K562 (cell line): ENCODE results near the gene NDUFAF3. TPM values are rescaled to one million over a fixed set of nuclear protein-coding genes. Genes with fewer than 3 reads are reported as not detected.

Source experiments
- ATAC-seq: fragments of 200-7000 bp; cut with Tn5 transposase; 3 replicates; pipeline ENCODE4 v1.9.1; 2020; ENCODE audit warnings: moderate library complexity
- BruUV-seq: library from RNA; stranded (reverse); fragments of 400-500 nt; replicated peaks from 2 replicates; lab custom pipeline; 2021; lab: Mats Ljungman, UMichigan
- CTCF ChIA-PET: fragments of 300-600 bp; formaldehyde crosslinking; extraction: SDS; loops from one replicate; lab custom pipeline; 2021; ENCODE audit warnings: low intra/inter-chr PET ratio; lab: Yijun Ruan, JAX
- POLR2A ChIA-PET: fragments of 300-600, 350-650 bp; sonication (Branson Sonifier 250); formaldehyde crosslinking; extraction: SDS; loops from one replicate; lab custom pipeline; 2021; ENCODE audit warnings: antibody characterized with exemption, inconsistent platforms; lab: Yijun Ruan, JAX
- DNase-seq, 4 experiments: peaks; one replicate each; pipeline versions ENCODE4 v3.0.0 to v3.0.0-alpha.2; 2011 to 2018; ENCODE audit warnings: low spot score in 3 of 4, mixed read lengths in 3 of 4; ENCODE audit errors: extremely low read depth in 1 of 4
- FAIRE-seq: peaks from 2 replicates; lab custom pipeline; 2011; peaks lifted over from hg19 to GRCh38; lab: Jason Lieb, UNC
- H2AFZ ChIP-seq: 2 replicates; pipeline ENCODE4 v1.6.0; 2011; ENCODE audit warnings: low read depth, low read length, control low read depth, inconsistent platforms
- H3K27ac ChIP-seq: fragments of 200-600 bp; 3 replicates; pipeline ENCODE4 v1.8.0; 2011; ENCODE audit warnings: low read depth, mild to moderate bottlenecking, control low read depth, inconsistent platforms, low read length, moderate library complexity, mixed read lengths; ENCODE audit errors: extremely low read depth
- H3K27me3 ChIP-seq, 2 experiments: fragments of 300-600 bp in 1 of 2; 2 replicates in 1 of 2; 3 replicates in 1 of 2; pipeline versions ENCODE4 v1.6.0 to v1.8.0; 2011; ENCODE audit warnings: inconsistent platforms in 2 of 2, low read length in 2 of 2, mild to moderate bottlenecking in 1 of 2, mixed read lengths in 1 of 2, moderate library complexity in 1 of 2; ENCODE audit not compliant: control insufficient read depth in 2 of 2, insufficient read depth in 2 of 2
- H3K36me3 ChIP-seq: fragments of 300-600 bp; 3 replicates; pipeline ENCODE4 v1.8.0; 2011; ENCODE audit warnings: mild to moderate bottlenecking, low read length, inconsistent platforms; ENCODE audit not compliant: control insufficient read depth, insufficient read depth
- H3K4me1 ChIP-seq, 2 experiments: fragments of 200-600 bp in 1 of 2; replicated peaks in 1 of 2; 2 replicates in 1 of 2; 3 replicates in 1 of 2; pipeline versions ENCODE4 v1.5.1 to v1.8.0; 2011; ENCODE audit warnings: inconsistent platforms in 2 of 2, low read length in 2 of 2, mild to moderate bottlenecking in 1 of 2, mixed read lengths in 1 of 2, moderate library complexity in 1 of 2; ENCODE audit not compliant: control insufficient read depth in 2 of 2, insufficient read depth in 2 of 2
- H3K4me2 ChIP-seq: 2 replicates; pipeline ENCODE4 v1.6.1; 2011; ENCODE audit warnings: low read length, control low read depth, inconsistent platforms, mixed read lengths; ENCODE audit not compliant: insufficient read depth
- H3K4me3 ChIP-seq: fragments of 200-600 bp; sonication (generic), shearing (Covaris generic); 2 replicates; pipeline ENCODE4 v1.5.1; 2016; ENCODE audit warnings: control low read depth, inconsistent platforms
- H3K79me2 ChIP-seq: fragments of 200-600 bp; 3 replicates; pipeline ENCODE4 v1.8.0; 2011; ENCODE audit warnings: low read length, inconsistent platforms; ENCODE audit not compliant: control insufficient read depth, insufficient read depth
- H3K9ac ChIP-seq, 2 experiments: 2 replicates each; pipeline versions ENCODE4 v1.6.0 to v1.6.1; 2011; ENCODE audit warnings: low read depth in 2 of 2, low read length in 2 of 2, control low read depth in 1 of 2, inconsistent platforms in 1 of 2, mild to moderate bottlenecking in 1 of 2, mixed read lengths in 1 of 2; ENCODE audit not compliant: insufficient read depth in 1 of 2
- H3K9me1 ChIP-seq: one replicate; pipeline ENCODE4 v1.6.0; 2011; ENCODE audit warnings: inconsistent platforms, mild to moderate bottlenecking, low read length, moderate library complexity; ENCODE audit not compliant: control insufficient read depth, insufficient read depth
- H3K9me3 ChIP-seq: replicated peaks from 2 replicates; pipeline ENCODE4 v1.5.1; 2011; ENCODE audit warnings: low read depth, low read length, inconsistent platforms; ENCODE audit not compliant: control insufficient read depth, insufficient read depth
- H4K20me1 ChIP-seq: replicated peaks from 2 replicates; pipeline ENCODE4 v1.6.1; 2011; ENCODE audit warnings: low read length, inconsistent platforms, mixed read lengths; ENCODE audit not compliant: control insufficient read depth, insufficient read depth
- BRD9 ChIP-seq: fragments of 450-650 bp; IDR thresholded peaks from 2 replicates; pipeline ENCODE4 v1.6.1; 2018; ENCODE audit warnings: low read depth; ENCODE audit not compliant: partially characterized antibody
- FOXM1 ChIP-seq, 2 experiments: fragments of 450-650 bp in 1 of 2; sonication (generic) in 1 of 2; formaldehyde crosslinking in 1 of 2; IDR thresholded peaks; 2 replicates each; pipeline versions ENCODE4 v1.6.1 to v1.9.0; 2017 to 2022; ENCODE audit warnings: low read depth in 2 of 2, mild to moderate bottlenecking in 2 of 2, missing genetic modification reagents in 1 of 2, moderate library complexity in 1 of 2
- MAFG ChIP-seq: fragments of 450-650 bp; conservative IDR thresholded peaks from 2 replicates; pipeline ENCODE4 v1.6.1; 2016; ENCODE audit warnings: missing genetic modification characterization, missing compliant biosample characterization
- SMAD3 ChIP-seq: fragments of 450-650 bp; formaldehyde crosslinking; conservative IDR thresholded peaks from 2 replicates; pipeline ENCODE4 v1.4.0; 2020; ENCODE audit warnings: mild to moderate bottlenecking
- TRIM24 ChIP-seq, 2 experiments: fragments of 450-650 bp; IDR thresholded peaks; 2 replicates each; pipeline ENCODE4 v1.6.1; 2016
- ZNF551 ChIP-seq: fragments of 250-450 bp; sonication (Bioruptor Pico); IDR thresholded peaks from 2 replicates; pipeline ENCODE4 v1.5.0; 2021; ENCODE audit warnings: mild to moderate bottlenecking, moderate library complexity
- in situ Hi-C: fragments of 300-500 bp; cut with MboI; formaldehyde crosslinking; loops from 4 replicates; pipeline ENCODE4 v1.15.0; 2018; ENCODE audit warnings: inconsistent platforms, mixed read lengths
- intact Hi-C: fragments of 100-400 bp; cut with micrococcal nuclease; formaldehyde crosslinking; loops from 2 replicates; pipeline ENCODE4 v1.14.2; 2022
- polyA plus RNA-seq, 8 experiments: library from polyadenylated mRNA; depleted of rRNA in 4 of 8; stranded (reverse) in 5 of 8; unstranded in 3 of 8; fragments of >200 nt; fragmentation: Nextera tagmentation in 2 of 8; fragmentation: Illumina TruSeq in 1 of 8; extraction: Ambion mirVana in 2 of 8; extraction: Trizol in 1 of 8; gene quantifications; 2 replicates each; pipeline versions ENCODE4 v1.2.1 to v1.2.3, GENCODE V29; 2011 to 2014; ENCODE audit warnings: inconsistent platforms in 1 of 8, missing spikeins in 1 of 8
- total RNA-seq, 7 experiments: library from RNA; depleted of rRNA in 6 of 7; stranded (reverse); fragments of >200 nt in 6 of 7; fragmentation: Illumina TruSeq in 2 of 7; extraction: Trizol in 2 of 7; gene quantifications; 2 replicates each; pipeline versions ENCODE4 v1.2.1 to v1.2.3, GENCODE V29; 2011 to 2021; ENCODE audit warnings: low replicate concordance in 1 of 7
- TF ChIP-seq, protein P1 (sequence below): sonication (generic); formaldehyde crosslinking; IDR thresholded peaks from 2 replicates; pipeline ENCODE4 v1.8.0; 2023; ENCODE audit warnings: missing genetic modification reagents, mild to moderate bottlenecking, borderline replicate concordance
- TF ChIP-seq, protein P2 (sequence below), 2 experiments: fragments of 450-650 bp in 1 of 2; sonication (generic) in 1 of 2; formaldehyde crosslinking; conservative IDR thresholded peaks; 2 replicates each; pipeline versions ENCODE4 v1.4.0 to v1.8.1; 2020 to 2022; ENCODE audit warnings: mild to moderate bottlenecking in 1 of 2, missing genetic modification reagents in 1 of 2

NDUFAF3 gene
- total and polyA plus RNA-seq, 9 of the 15 experiments (the other 6 are each of a cell fraction or from before 2014, with no cell fraction given): 17.0 to 127 (median 36.3) TPM

DNA sequence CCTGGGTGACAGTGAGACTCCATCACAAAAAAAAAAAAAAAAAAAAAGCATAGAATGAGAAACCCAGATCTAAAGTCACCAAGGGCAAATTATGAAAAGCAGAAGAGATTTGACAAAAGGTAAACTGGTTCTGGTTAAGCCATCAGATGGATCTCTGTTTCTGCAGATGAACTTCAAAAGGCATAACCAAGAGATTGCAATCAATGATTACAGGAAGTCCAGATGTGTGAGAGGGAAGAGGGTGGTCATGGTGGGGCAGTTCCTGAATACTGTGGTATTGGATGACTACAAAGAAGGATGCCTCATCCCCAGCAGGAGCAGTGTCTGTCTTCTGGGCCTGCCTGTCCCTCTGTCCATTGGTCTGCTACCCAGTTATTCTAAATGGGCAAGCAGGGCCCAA lies 28.1 kb upstream of the NDUFAF3 start:
- TF ChIP-seq BRD9 (no peak), FOXM1 (IDR thresholded peaks at IDR 0.05; ENCODE audit: low read depth) (no peak), FOXM1 (CRISPR knock-in tag; IDR thresholded peaks at IDR 0.05; ENCODE audit: low read depth) (no peak), MAFG (tag) (no peak), TRIM24 (IDR thresholded peaks at IDR 0.05) (no peak), SMAD3 (CRISPR knock-in tag) (no peak), ZNF551 (CRISPR knock-in tag) (no peak)
- TF ChIP-seq, protein P1, sequence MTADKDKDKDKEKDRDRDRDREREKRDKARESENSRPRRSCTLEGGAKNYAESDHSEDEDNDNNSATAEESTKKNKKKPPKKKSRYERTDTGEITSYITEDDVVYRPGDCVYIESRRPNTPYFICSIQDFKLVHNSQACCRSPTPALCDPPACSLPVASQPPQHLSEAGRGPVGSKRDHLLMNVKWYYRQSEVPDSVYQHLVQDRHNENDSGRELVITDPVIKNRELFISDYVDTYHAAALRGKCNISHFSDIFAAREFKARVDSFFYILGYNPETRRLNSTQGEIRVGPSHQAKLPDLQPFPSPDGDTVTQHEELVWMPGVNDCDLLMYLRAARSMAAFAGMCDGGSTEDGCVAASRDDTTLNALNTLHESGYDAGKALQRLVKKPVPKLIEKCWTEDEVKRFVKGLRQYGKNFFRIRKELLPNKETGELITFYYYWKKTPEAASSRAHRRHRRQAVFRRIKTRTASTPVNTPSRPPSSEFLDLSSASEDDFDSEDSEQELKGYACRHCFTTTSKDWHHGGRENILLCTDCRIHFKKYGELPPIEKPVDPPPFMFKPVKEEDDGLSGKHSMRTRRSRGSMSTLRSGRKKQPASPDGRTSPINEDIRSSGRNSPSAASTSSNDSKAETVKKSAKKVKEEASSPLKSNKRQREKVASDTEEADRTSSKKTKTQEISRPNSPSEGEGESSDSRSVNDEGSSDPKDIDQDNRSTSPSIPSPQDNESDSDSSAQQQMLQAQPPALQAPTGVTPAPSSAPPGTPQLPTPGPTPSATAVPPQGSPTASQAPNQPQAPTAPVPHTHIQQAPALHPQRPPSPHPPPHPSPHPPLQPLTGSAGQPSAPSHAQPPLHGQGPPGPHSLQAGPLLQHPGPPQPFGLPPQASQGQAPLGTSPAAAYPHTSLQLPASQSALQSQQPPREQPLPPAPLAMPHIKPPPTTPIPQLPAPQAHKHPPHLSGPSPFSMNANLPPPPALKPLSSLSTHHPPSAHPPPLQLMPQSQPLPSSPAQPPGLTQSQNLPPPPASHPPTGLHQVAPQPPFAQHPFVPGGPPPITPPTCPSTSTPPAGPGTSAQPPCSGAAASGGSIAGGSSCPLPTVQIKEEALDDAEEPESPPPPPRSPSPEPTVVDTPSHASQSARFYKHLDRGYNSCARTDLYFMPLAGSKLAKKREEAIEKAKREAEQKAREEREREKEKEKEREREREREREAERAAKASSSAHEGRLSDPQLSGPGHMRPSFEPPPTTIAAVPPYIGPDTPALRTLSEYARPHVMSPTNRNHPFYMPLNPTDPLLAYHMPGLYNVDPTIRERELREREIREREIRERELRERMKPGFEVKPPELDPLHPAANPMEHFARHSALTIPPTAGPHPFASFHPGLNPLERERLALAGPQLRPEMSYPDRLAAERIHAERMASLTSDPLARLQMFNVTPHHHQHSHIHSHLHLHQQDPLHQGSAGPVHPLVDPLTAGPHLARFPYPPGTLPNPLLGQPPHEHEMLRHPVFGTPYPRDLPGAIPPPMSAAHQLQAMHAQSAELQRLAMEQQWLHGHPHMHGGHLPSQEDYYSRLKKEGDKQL (CRISPR knock-in tag): no peak
- TF ChIP-seq, protein P2, sequence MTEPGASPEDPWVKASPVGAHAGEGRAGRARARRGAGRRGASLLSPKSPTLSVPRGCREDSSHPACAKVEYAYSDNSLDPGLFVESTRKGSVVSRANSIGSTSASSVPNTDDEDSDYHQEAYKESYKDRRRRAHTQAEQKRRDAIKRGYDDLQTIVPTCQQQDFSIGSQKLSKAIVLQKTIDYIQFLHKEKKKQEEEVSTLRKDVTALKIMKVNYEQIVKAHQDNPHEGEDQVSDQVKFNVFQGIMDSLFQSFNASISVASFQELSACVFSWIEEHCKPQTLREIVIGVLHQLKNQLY (CRISPR knock-in tag; conservative IDR thresholded peaks at IDR 0.05): no peak
- no peak for ATAC-seq
- H2AFZ ChIP-seq: no peak overlapping the region
- H3K4me1 ChIP-seq: peaks cover 9 to 26% of the 10 kb centered on the region in 2 experiments
- H4K20me1 ChIP-seq: no peaks in the 10 kb centered on the region
- H3K4me3 ChIP-seq: no peak overlapping the region
- H3K27me3 ChIP-seq: no peaks in the 10 kb centered on the region
- intact Hi-C loops (no loop called here), in situ Hi-C loops (no loop called here)
- no TSS peak for BruUV-seq
- peak; percentile 51 for FAIRE-seq
- no peak for DNase-seq
- H3K36me3 ChIP-seq: no peaks in the 10 kb centered on the region
- H3K79me2 ChIP-seq: no peaks in the 10 kb centered on the region
- no peak overlapping the region for H3K4me2 ChIP-seq
- H3K9me1 ChIP-seq: no peaks in the 10 kb centered on the region
- H3K9me3 ChIP-seq: no peaks in the 10 kb centered on the region
- no peak overlapping the region for H3K27ac ChIP-seq
- ChIA-PET POLR2A (interaction anchor here (0.7 kb wide), 1 partner anchor 14 kb away, joined by 4 read pairs; no protein-coding TSS in a partner anchor), CTCF (no interaction called here)
- H3K9ac ChIP-seq: no peak overlapping the region
